Endometrial microvascular endothelial cells (primary cell): ENCODE results near the gene CDK17. TPM values are rescaled to one million over a fixed set of nuclear protein-coding genes. Genes with fewer than 3 reads are reported as not detected.

Source experiments
- in situ Hi-C: cut with HindIII; loops from 2 replicates; pipeline ENCODE4 v1.10.0; 2017; ENCODE audit warnings: low sequenced_read_pairs, low pct_unique_long_range_greater_than_20kb; ENCODE audit errors: inconsistent ontology term
- total RNA-seq: library from RNA; depleted of rRNA; stranded (reverse); fragments of >200 nt; gene quantifications from one replicate; pipeline ENCODE4 v1.2.3, GENCODE V29; 2015; ENCODE audit errors: inconsistent ontology term

CDK17 gene
- total RNA-seq, 1 donor from 2014 or later = 176 TPM

- in situ Hi-C loops = no loop called here
Observed at GRCh38 chr12:96308881-96309280, 91.4 kb downstream of the CDK17 start.

- in situ Hi-C loops = no loop called here
Observed at GRCh38 chr12:96305665-96306064, 94.6 kb downstream of the CDK17 start.

- in situ Hi-C loops = no loop called here
Observed at GRCh38 chr12:96303653-96304052, 96.6 kb downstream of the CDK17 start.

GRCh38 chr12:96302687-96303310 is 97.4 kb downstream of the CDK17 start:
- in situ Hi-C loops = no loop called here

- in situ Hi-C loops = no loop called here
Observed at GRCh38 chr12:96301732-96302131, 98.5 kb downstream of the CDK17 start.

- in situ Hi-C loops = no loop called here
Observed at GRCh38 chr12:96300064-96300463, 100.2 kb downstream of the CDK17 start.

- in situ Hi-C loops = loop anchor here (25.0 kb wide), 1 partner anchor 90 kb away; no protein-coding TSS in a partner anchor
Observed at GRCh38 chr12:96297504-96297903, 102.7 kb downstream of the CDK17 start.

GRCh38 chr12:96295532-96296160 is 104.6 kb downstream of the CDK17 start:
- in situ Hi-C loops = loop anchor here (25.0 kb wide), 1 partner anchor 92 kb away; no protein-coding TSS in a partner anchor

GRCh38 chr12:96294831-96295230 is 105.4 kb downstream of the CDK17 start:
- in situ Hi-C loops = loop anchor here (25.0 kb wide), 1 partner anchor 92 kb away; no protein-coding TSS in a partner anchor

- in situ Hi-C loops = loop anchor here (25.0 kb wide), 1 partner anchor 94 kb away; no protein-coding TSS in a partner anchor
Observed at GRCh38 chr12:96293093-96293492, 107.1 kb downstream of the CDK17 start.

- in situ Hi-C loops = loop anchor here (25.0 kb wide), 1 partner anchor 98 kb away; no protein-coding TSS in a partner anchor
Observed at GRCh38 chr12:96289067-96289466, 111.2 kb downstream of the CDK17 start.

- in situ Hi-C loops = loop anchor here (25.0 kb wide), 1 partner anchor 102 kb away; no protein-coding TSS in a partner anchor
Observed at GRCh38 chr12:96285158-96285557, 115.1 kb downstream of the CDK17 start.

- in situ Hi-C loops = no loop called here
Observed at GRCh38 chr12:96274331-96274730, 125.9 kb downstream of the CDK17 start.

GRCh38 chr12:96271469-96272199 is 128.6 kb downstream of the CDK17 start:
- in situ Hi-C loops = no loop called here

- in situ Hi-C loops = no loop called here
Observed at GRCh38 chr12:96266238-96266637, 134.0 kb downstream of the CDK17 start.

- in situ Hi-C loops = no loop called here
Observed at GRCh38 chr12:96265836-96266235, 134.4 kb downstream of the CDK17 start.

GRCh38 chr12:96265400-96265799 is 134.8 kb downstream of the CDK17 start:
- in situ Hi-C loops = no loop called here

GRCh38 chr12:96263449-96263902 is 136.8 kb downstream of the CDK17 start:
- in situ Hi-C loops = no loop called here

- in situ Hi-C loops = no loop called here
Observed at GRCh38 chr12:96261557-96261956, 138.7 kb downstream of the CDK17 start.

GRCh38 chr12:96260644-96261043 is 139.6 kb downstream of the CDK17 start:
- in situ Hi-C loops = no loop called here
